ENCODE data around the gene MICAL2. TPM values are rescaled to one million over a fixed set of nuclear protein-coding genes. Genes with fewer than 3 reads are reported as not detected.

Gene MICAL2
- total RNA-seq, 2 experiments from 2014 or later, result 155 to 158 TPM

- CTCF ChIA-PET, result interaction anchor here (0.9 kb wide), 1 partner anchor 30 kb away, joined by 3 read pairs; no protein-coding TSS in a partner anchor
- POLR2A ChIA-PET, result no interaction called here
Observed at GRCh38 chr11:12251666-12252560, 141.5 kb downstream of the MICAL2 start.

GRCh38 chr11:12253843-12254281, 143.5 kb downstream of the MICAL2 start:
- CTCF ChIA-PET, result interaction anchor here (0.6 kb wide), 1 partner anchor 145 kb away, joined by 5 read pairs; no protein-coding TSS in a partner anchor
- POLR2A ChIA-PET, result no interaction called here

GRCh38 chr11:12258451-12258850, 148.1 kb downstream of the MICAL2 start:
- ChIA-PET CTCF (interaction anchor here (0.8 to 1.2 kb wide), 3 partner anchors 11 to 30 kb away, joined by 3 read pairs; no protein-coding TSS in a partner anchor), POLR2A (no interaction called here)

GRCh38 chr11:12259956-12260355, 149.6 kb downstream of the MICAL2 start:
- CTCF ChIA-PET, result interaction anchor here (1.2 kb wide), 1 partner anchor 29 kb away, joined by 4 read pairs; no protein-coding TSS in a partner anchor
- POLR2A ChIA-PET, result no interaction called here

- ChIA-PET CTCF (interaction anchor here (0.8 to 1.2 kb wide), 2 partner anchors 28 to 213 kb away, joined by 3 to 4 read pairs; no protein-coding TSS in a partner anchor), POLR2A (no interaction called here)
Observed at GRCh38 chr11:12260731-12261521, 150.5 kb downstream of the MICAL2 start.

GRCh38 chr11:12261551-12261950, 151.2 kb downstream of the MICAL2 start:
- POLR2A ChIA-PET, result no interaction called here
- CTCF ChIA-PET, result interaction anchor here (0.8 kb wide), 1 partner anchor 214 kb away, joined by 3 read pairs; no protein-coding TSS in a partner anchor

GRCh38 chr11:12263141-12263693, 152.8 kb downstream of the MICAL2 start:
- ChIA-PET POLR2A (interaction anchor here (1.1 kb wide), 1 partner anchor 105 kb away, joined by 3 read pairs; no protein-coding TSS in a partner anchor), CTCF (no interaction called here)

- POLR2A ChIA-PET, result no interaction called here
- CTCF ChIA-PET, result no interaction called here
Observed at GRCh38 chr11:12264361-12264760, 154.0 kb downstream of the MICAL2 start.

- CTCF ChIA-PET, result interaction anchor here (0.8 kb wide), 1 partner anchor 218 kb away, joined by 3 read pairs; no protein-coding TSS in a partner anchor
- POLR2A ChIA-PET, result no interaction called here
Observed at GRCh38 chr11:12266132-12266531, 155.7 kb downstream of the MICAL2 start.

GRCh38 chr11:12266943-12267342, 156.6 kb downstream of the MICAL2 start:
- POLR2A ChIA-PET, result no interaction called here

GRCh38 chr11:12267921-12268320, 157.5 kb downstream of the MICAL2 start:
- ChIA-PET CTCF (no interaction called here), POLR2A (no interaction called here)

More at GRCh38 chr11:12266943-12267342, 156.6 kb downstream of the MICAL2 start:
- CTCF ChIA-PET, result no interaction called here

- POLR2A ChIA-PET, result no interaction called here
- CTCF ChIA-PET, result interaction anchor here (1.4 kb wide), 1 partner anchor 11 kb away, joined by 3 read pairs; no protein-coding TSS in a partner anchor
Observed at GRCh38 chr11:12269104-12269441, 158.7 kb downstream of the MICAL2 start.

GRCh38 chr11:12269446-12270214, 159.2 kb downstream of the MICAL2 start:
- POLR2A ChIA-PET, result no interaction called here
- CTCF ChIA-PET, result interaction anchor here (0.6 to 1.4 kb wide), 3 partner anchors 12 to 1371 kb away, joined by 3 to 4 read pairs (median 3); no protein-coding TSS in a partner anchor

- POLR2A ChIA-PET, result no interaction called here
Observed at GRCh38 chr11:12270215-12270797, 159.9 kb downstream of the MICAL2 start.

GRCh38 chr11:12270817-12271216, 160.4 kb downstream of the MICAL2 start:
- POLR2A ChIA-PET, result no interaction called here
- CTCF ChIA-PET, result interaction anchor here (1.4 kb wide), 1 partner anchor 217 kb away, joined by 4 read pairs; no protein-coding TSS in a partner anchor

More at GRCh38 chr11:12270215-12270797, 159.9 kb downstream of the MICAL2 start:
- CTCF ChIA-PET, result interaction anchor here (0.6 to 1.4 kb wide), 2 partner anchors 216 to 1370 kb away, joined by 3 to 4 read pairs; no protein-coding TSS in a partner anchor

GRCh38 chr11:12271241-12271640, 160.9 kb downstream of the MICAL2 start:
- CTCF ChIA-PET, result interaction anchor here (1.4 kb wide), 1 partner anchor 217 kb away, joined by 4 read pairs; no protein-coding TSS in a partner anchor
- POLR2A ChIA-PET, result no interaction called here

- CTCF ChIA-PET, result interaction anchor here (1.4 kb wide), 1 partner anchor 10 kb away, joined by 7 read pairs; no protein-coding TSS in a partner anchor
- POLR2A ChIA-PET, result no interaction called here
Observed at GRCh38 chr11:12271826-12272366, 161.5 kb downstream of the MICAL2 start.
